ENCODE results near the gene BCR. TPM values are rescaled to one million over a fixed set of nuclear protein-coding genes. Genes with fewer than 3 reads are reported as not detected.
"Not testable (repeated sequence)": the region's sequence is repeated elsewhere in the genome, so short reads cannot be mapped to it uniquely, and the experiment has no call there.

The BCR gene
- total and polyA plus RNA-seq, 12 donors: 10.9 to 33.4 (median 25.8) TPM

- H3K27me3 ChIP-seq: peaks cover 0 to 45% (median 26%) of the 10 kb centered on the region in 7 donors
Observed at GRCh38 chr22:23365961-23366360, 185.7 kb downstream of the BCR start.

GRCh38 chr22:23367196-23367595 lies 186.9 kb downstream of the BCR start:
- H3K36me3 ChIP-seq; H3K4me1 ChIP-seq; intact Hi-C loops (cut with DNase I); H3K27ac ChIP-seq; H3K4me3 ChIP-seq; DNase-seq; ATAC-seq; H3K9me3 ChIP-seq: not testable (repeated sequence)
- WGBS, 2 donors: 14 to 32% methylated on average over 3 of the region's 3 CpGs
- H3K27me3 ChIP-seq: peaks cover 0 to 57% (median 32%) of the 10 kb centered on the region in 7 donors

More at GRCh38 chr22:23365961-23366360, 185.7 kb downstream of the BCR start:
- 74 to 88% methylated on average over 4 of the region's 4 CpGs for WGBS, 2 donors
- DNase-seq (no peak), ATAC-seq (no peak)
- intact Hi-C loops (cut with DNase I): no loop called here
- no peaks in the 10 kb centered on the region for H3K36me3 ChIP-seq
- H3K4me1 ChIP-seq: no peaks in the 10 kb centered on the region
- TF ChIP-seq CTCF (IDR thresholded peaks at IDR 0.05): no peak
- H3K4me3 ChIP-seq: no peak overlapping the region
- no peaks in the 10 kb centered on the region for H3K9me3 ChIP-seq
- H3K27ac ChIP-seq: no peak overlapping the region

Other genes with a start within 250 kb of the BCR start
- gene GNAZ, start 110.0 kb upstream of the BCR start, total RNA-seq: 1 to 10 TPM; 1.5 to 4.2 (median 2.6) TPM
- gene GNAZ, start 110.0 kb upstream of the BCR start, polyA plus RNA-seq: 1 to 10 TPM; 1.3 to 2.1 TPM
- under 1 TPM in 1 of 10 donors, not detected in 9; 0.21 TPM for gene RSPH14, start 38.5 kb upstream of the BCR start, total RNA-seq
- gene RSPH14, start 38.5 kb upstream of the BCR start, polyA plus RNA-seq: under 1 TPM in 1 of 2 donors, not detected in 1; 0.39 TPM
- under 1 TPM; 0.15 to 1.00 (median 0.48) TPM for gene RAB36, start 35.0 kb upstream of the BCR start, total RNA-seq
- under 1 TPM; 0.29 to 0.36 TPM for gene RAB36, start 35.0 kb upstream of the BCR start, polyA plus RNA-seq